ENCODE results near the gene SLC4A1AP. TPM values are rescaled to one million over a fixed set of nuclear protein-coding genes. Genes with fewer than 3 reads are reported as not detected.
A peak's percentile ranks its signal among the peaks of the same experiment; 100 is the strongest.

The SLC4A1AP gene
- polyA plus RNA-seq, 1 of the 3 experiments (the other 2 are of a cell fraction), result 9.4 TPM

- no peak for TF ChIP-seq RCOR1 (IDR thresholded peaks at IDR 0.05; ENCODE audit: low read length)
- Histone ChIP-seq H3K4me2 (no peak overlapping the region), H2AFZ (ENCODE audit: low read depth) (no peak overlapping the region), H3K79me2 (ENCODE audit: insufficient read depth) (no peaks in the 10 kb centered on the region), H3K9ac (no peak overlapping the region), H3K4me1 (ENCODE audit: control insufficient read depth in 1 of 2, insufficient read depth in 2 of 2, low read depth in 1 of 2, low read length in 1 of 2) (peaks cover 0 to 7% of the 10 kb centered on the region in 2 experiments; a peak in 2 of 4 replicates), H3K36me3 (replicated peaks in 1 of 2; ENCODE audit: control insufficient read depth in 1 of 2, insufficient read depth in 2 of 2, low read length in 1 of 2) (no peaks in the 10 kb centered on the region), H3K27me3 (ENCODE audit: insufficient read depth) (no peaks in the 10 kb centered on the region), H3F3A (replicated peaks; ENCODE audit: insufficient read depth) (no peaks in the 10 kb centered on the region), H3K9me3 (no peaks in the 10 kb centered on the region), H3K9me2 (no peaks in the 10 kb centered on the region), H3K27ac (ENCODE audit: low read depth in 2 of 2, low read length in 1 of 2) (no peak overlapping the region), H3K4me3 (ENCODE audit: low read depth in 2 of 2, low read length in 1 of 2) (no peak overlapping the region), H4K20me1 (ENCODE audit: insufficient read depth) (no peaks in the 10 kb centered on the region)
- DNase-seq, result no peak
- 94% methylated on average over 9 of the region's 9 CpGs for WGBS (ENCODE audit: low lambda C conversion rate)
- ChIA-PET CTCF (interaction anchor here (1.8 to 2.6 kb wide), 3 partner anchors 11 to 27 kb away, joined by 5 to 12 read pairs (median 10); no protein-coding TSS in a partner anchor), POLR2A (no interaction called here)
Measured at GRCh38 chr2:27727257-27727656, 63.6 kb downstream of the SLC4A1AP start.

- no peak for DNase-seq
- Histone ChIP-seq H3K27ac (ENCODE audit: low read depth in 2 of 2, low read length in 1 of 2) (no peak overlapping the region), H3K4me3 (ENCODE audit: low read depth in 2 of 2, low read length in 1 of 2) (no peak overlapping the region), H3K27me3 (ENCODE audit: insufficient read depth) (no peaks in the 10 kb centered on the region), H2AFZ (ENCODE audit: low read depth) (0 out of 2 replicates have a peak overlapping the region, but pooled peaks have one; percentile 32), H3K9me2 (no peaks in the 10 kb centered on the region), H3F3A (replicated peaks; ENCODE audit: insufficient read depth) (no peaks in the 10 kb centered on the region), H3K4me2 (no peak overlapping the region), H4K20me1 (ENCODE audit: insufficient read depth) (no peaks in the 10 kb centered on the region), H3K9me3 (no peaks in the 10 kb centered on the region), H3K9ac (no peak overlapping the region), H3K4me1 (ENCODE audit: control insufficient read depth in 1 of 2, insufficient read depth in 2 of 2, low read depth in 1 of 2, low read length in 1 of 2) (peaks cover 0 to 7% of the 10 kb centered on the region in 2 experiments; a peak in 2 of 4 replicates), H3K36me3 (replicated peaks in 1 of 2; ENCODE audit: control insufficient read depth in 1 of 2, insufficient read depth in 2 of 2, low read length in 1 of 2) (no peaks in the 10 kb centered on the region), H3K79me2 (ENCODE audit: insufficient read depth) (no peaks in the 10 kb centered on the region)
- CTCF ChIA-PET, result interaction anchor here (0.8 to 3.1 kb wide), 8 partner anchors 10 to 668 kb away, joined by 3 to 14 read pairs (median 4); no protein-coding TSS in a partner anchor
- no peak for TF ChIP-seq USF2 (IDR thresholded peaks at IDR 0.05; ENCODE audit: borderline replicate concordance, low read depth, low read length)
- no peak for TF ChIP-seq SIN3A (IDR thresholded peaks at IDR 0.05; ENCODE audit: borderline replicate concordance, low read depth, low read length)
- no peak for TF ChIP-seq CHD2 (IDR thresholded peaks at IDR 0.05; ENCODE audit: low read length, partially characterized antibody)
- no peak for TF ChIP-seq USF1 (IDR thresholded peaks at IDR 0.05; ENCODE audit: borderline replicate concordance, low read depth)
- TF ChIP-seq SMC3 (IDR thresholded peaks at IDR 0.05; ENCODE audit: low read depth, low read length), result no peak
- TF ChIP-seq TCF12 (IDR thresholded peaks at IDR 0.05), result no peak
- TF ChIP-seq CTCF (IDR thresholded peaks at IDR 0.05), result no peak
- no peak for TF ChIP-seq TAF1 (IDR thresholded peaks at IDR 0.05; ENCODE audit: borderline replicate concordance, low read depth, low read length)
- no peak for TF ChIP-seq RFX5 (IDR thresholded peaks at IDR 0.05; ENCODE audit: low read length)
- no peak for TF ChIP-seq PBX3 (IDR thresholded peaks at IDR 0.05)
- WGBS (ENCODE audit: low lambda C conversion rate), result 84% methylated on average over 5 of the region's 5 CpGs
- POLR2A ChIA-PET, result interaction anchor here (1.2 kb wide), 1 partner anchor 10 kb away, joined by 3 read pairs; no protein-coding TSS in a partner anchor
Measured at GRCh38 chr2:27728081-27728858, 64.6 kb downstream of the SLC4A1AP start.

Measured in SK-N-SH (cell line).